Skeletal muscle tissue (tissue), 4 donors: Measurements from ENCODE around the gene GCAT. TPM values are rescaled to one million over a fixed set of nuclear protein-coding genes. Genes with fewer than 3 reads are reported as not detected.

ENCODE experiments used
- H3K27ac ChIP-seq: one replicate; pipeline ENCODE4 v1.7.0; 2013; ENCODE audit warnings: mild to moderate bottlenecking, low read depth, low read length, inconsistent platforms
- H3K27me3 ChIP-seq, 3 donors: one replicate each; pipeline ENCODE4 v1.7.0; 2013; ENCODE audit warnings: low read length in 3 of 3; ENCODE audit not compliant: control insufficient read depth in 3 of 3, insufficient read depth in 3 of 3
- H3K36me3 ChIP-seq, 3 donors: one replicate each; pipeline ENCODE4 v1.7.0; 2013; ENCODE audit warnings: low read length in 3 of 3; ENCODE audit not compliant: control insufficient read depth in 3 of 3, insufficient read depth in 3 of 3
- H3K4me1 ChIP-seq, 3 donors: one replicate each; pipeline ENCODE4 v1.7.0; 2013; ENCODE audit warnings: low read length in 3 of 3, mild to moderate bottlenecking in 3 of 3; ENCODE audit not compliant: control insufficient read depth in 3 of 3, insufficient read depth in 3 of 3
- H3K4me3 ChIP-seq, 3 donors: one replicate each; pipeline ENCODE4 v1.7.0; 2013; ENCODE audit warnings: low read length in 3 of 3
- H3K9ac ChIP-seq, 3 donors: one replicate each; pipeline ENCODE4 v1.7.0; 2013; ENCODE audit warnings: low read length in 3 of 3, mild to moderate bottlenecking in 3 of 3, moderate library complexity in 2 of 3, low read depth in 1 of 3
- H3K9me3 ChIP-seq, 3 donors: one replicate each; pipeline ENCODE4 v1.7.0; 2013; ENCODE audit warnings: low read length in 3 of 3; ENCODE audit not compliant: control insufficient read depth in 3 of 3
- total RNA-seq: library from RNA; depleted of rRNA; stranded (reverse); fragments of >200 nt; gene quantifications from one replicate; pipeline ENCODE4 v1.2.3, GENCODE V29; 2014
- donor health status: Osteomylitis.

The GCAT gene
- total RNA-seq, 1 donor from 2014 or later: 9.9 TPM

DNA sequence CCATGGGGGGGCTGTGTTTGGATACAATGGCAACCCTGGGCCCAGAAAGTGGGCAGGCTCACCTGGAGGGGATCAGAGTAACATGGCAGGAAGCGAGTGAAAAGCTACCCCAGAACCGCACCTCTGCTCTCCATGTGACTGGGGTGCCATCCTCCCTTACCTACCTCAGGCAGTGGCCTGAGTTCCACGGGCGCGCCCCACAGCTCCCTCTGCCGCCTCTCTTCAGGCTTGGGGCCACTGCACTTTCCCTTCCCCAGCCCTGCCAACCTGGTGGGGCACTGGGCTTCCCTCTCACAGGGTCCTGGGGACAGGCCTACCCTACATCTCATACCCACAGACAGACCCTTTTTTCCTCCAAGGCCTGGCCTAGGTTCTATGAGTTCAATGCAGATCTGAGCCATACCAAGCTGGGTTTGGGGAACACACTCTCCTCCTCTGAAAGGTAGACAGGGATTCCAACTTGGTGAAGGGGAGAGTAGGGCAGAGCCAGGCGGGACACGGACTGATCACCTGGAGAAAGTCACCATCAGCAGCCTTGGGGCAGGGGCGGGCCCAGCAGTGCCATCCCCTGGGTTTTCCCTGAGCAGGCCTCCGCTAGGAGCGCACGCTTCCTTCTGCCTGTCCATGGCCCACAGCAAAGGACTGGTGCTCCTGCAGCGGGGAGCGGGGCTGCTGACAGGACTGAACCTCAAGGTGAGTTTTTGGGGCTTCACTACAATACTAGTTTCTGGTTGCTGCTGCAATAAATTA lies 22.5 kb downstream of the GCAT start:
- peaks cover 8 to 14% (median 8%) of the 10 kb centered on the region in 3 donors for H3K4me1 ChIP-seq
- H3K9me3 ChIP-seq: no peaks in the 10 kb centered on the region
- no peak overlapping the region for H3K9ac ChIP-seq
- H3K36me3 ChIP-seq: peaks cover 48 to 52% (median 50%) of the 10 kb centered on the region in 3 donors
- H3K27ac ChIP-seq: no peak overlapping the region
- no peak overlapping the region for H3K4me3 ChIP-seq
- H3K27me3 ChIP-seq: no peaks in the 10 kb centered on the region

DNA sequence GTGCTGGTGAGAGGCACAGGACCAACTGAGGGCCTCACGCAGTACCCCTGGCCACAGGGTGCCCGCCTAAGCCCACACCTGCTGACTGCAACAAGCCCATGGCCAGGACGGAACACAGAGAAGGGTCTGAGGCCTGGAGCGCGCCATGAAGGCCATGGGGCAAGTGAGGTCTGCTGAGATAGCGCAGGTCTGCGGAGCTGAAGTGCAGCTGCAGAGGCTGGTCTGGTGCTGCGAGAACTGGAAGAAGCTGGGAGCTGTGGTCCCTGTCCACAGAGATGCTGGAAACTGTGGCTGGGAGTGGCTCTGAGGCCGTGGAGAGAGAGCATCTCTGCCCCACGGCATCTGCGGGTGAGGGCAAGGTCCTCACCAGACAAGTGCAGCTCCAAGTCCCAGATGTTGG lies 23.7 kb downstream of the GCAT start:
- Histone ChIP-seq H3K27ac (no peak overlapping the region), H3K9ac (no peak overlapping the region), H3K4me1 (peaks cover 8 to 9% (median 8%) of the 10 kb centered on the region in 3 donors), H3K9me3 (no peaks in the 10 kb centered on the region), H3K4me3 (no peak overlapping the region), H3K27me3 (no peaks in the 10 kb centered on the region), H3K36me3 (peaks cover 48 to 53% (median 52%) of the 10 kb centered on the region in 3 donors)

DNA sequence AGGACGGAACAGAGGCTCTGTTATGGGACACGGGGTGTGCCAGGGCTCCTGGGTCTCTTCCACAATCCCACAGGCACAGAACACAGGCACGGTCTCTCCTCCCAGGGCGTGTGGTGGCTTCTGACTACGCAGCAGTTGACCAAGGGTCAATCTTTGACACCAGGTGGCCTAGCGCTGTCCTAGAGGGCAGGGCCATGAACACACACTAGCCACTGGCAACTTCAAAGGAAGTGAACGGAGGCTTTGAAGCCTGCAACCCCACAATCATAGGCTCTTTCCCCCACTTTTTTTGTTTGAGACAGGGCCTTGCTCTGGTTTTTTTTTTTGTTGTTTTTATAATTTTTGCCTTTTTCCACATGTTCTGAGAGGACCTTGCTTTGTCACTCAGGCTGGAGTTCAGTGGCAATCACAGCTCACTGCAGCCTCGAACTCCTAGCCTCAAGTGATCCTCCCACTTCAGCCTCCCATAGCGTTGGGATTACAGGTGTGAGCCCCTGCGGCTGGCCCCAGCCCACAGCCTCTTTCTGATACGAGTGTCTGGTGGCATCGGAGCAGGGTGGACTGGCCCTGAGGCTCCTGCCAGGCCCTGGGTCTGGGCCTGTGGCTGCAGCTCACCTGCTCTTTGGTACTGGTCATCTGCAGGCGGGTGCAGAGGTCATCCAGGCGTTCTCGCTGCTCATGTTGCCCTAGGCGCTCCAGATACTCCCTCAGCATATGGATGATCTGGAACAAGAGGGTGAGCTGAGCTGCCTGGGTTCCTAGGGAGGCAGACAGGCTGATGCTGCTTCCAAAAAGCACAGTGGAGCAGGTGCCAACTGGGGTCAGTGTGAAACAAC lies 24.5 kb downstream of the GCAT start:
- H3K4me3 ChIP-seq: no peak overlapping the region
- H3K9ac ChIP-seq: no peak overlapping the region
- no peaks in the 10 kb centered on the region for H3K9me3 ChIP-seq
- H3K36me3 ChIP-seq: peaks cover 50 to 58% (median 57%) of the 10 kb centered on the region in 3 donors
- no peak overlapping the region for H3K27ac ChIP-seq
- H3K27me3 ChIP-seq: no peaks in the 10 kb centered on the region
- peaks cover 2% of the 10 kb centered on the region in 3 donors for H3K4me1 ChIP-seq

DNA sequence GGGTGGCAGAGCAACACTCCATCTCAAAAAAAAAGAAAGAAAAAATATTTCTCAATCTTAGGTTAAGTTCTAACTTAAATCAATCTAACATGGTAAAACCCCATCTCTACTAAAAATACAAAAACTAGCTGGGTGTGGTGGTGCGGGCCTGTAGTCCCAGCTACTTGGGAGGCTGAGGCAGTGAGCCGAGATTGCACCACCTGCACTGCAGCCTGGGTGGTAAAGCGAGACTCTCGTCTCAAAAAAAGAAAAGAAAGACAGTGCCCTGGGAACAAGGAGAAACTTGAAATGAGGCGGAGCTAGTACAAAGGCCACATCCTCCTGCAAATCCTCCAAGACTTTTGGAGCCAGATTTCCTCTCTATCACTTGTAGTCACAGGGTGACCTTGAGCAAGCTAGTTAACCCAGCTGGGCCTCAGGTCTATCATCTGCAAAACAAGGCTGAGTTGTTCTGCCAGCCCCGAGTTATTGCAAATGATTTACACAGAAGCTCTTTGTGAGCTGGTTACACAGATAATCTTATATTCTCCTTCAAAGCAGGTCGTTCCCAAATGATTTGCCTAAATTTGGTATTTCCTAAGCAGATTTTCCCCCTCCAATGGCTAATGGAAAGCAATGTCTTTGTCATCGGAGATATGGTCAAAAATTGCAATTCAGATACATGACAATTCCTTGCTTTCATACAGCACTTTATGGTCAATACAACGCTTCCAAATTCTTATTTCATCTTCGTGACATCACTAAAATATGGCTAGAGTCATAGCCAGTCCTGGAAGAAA lies 34.5 kb downstream of the GCAT start:
- no peaks in the 10 kb centered on the region for H3K27me3 ChIP-seq
- no peak overlapping the region for H3K27ac ChIP-seq
- H3K9me3 ChIP-seq: no peaks in the 10 kb centered on the region
- peaks cover 8 to 16% (median 10%) of the 10 kb centered on the region in 3 donors for H3K4me1 ChIP-seq
- H3K4me3 ChIP-seq: no peak overlapping the region
- no peak overlapping the region for H3K9ac ChIP-seq
- peaks cover 17 to 21% (median 18%) of the 10 kb centered on the region in 3 donors for H3K36me3 ChIP-seq

DNA sequence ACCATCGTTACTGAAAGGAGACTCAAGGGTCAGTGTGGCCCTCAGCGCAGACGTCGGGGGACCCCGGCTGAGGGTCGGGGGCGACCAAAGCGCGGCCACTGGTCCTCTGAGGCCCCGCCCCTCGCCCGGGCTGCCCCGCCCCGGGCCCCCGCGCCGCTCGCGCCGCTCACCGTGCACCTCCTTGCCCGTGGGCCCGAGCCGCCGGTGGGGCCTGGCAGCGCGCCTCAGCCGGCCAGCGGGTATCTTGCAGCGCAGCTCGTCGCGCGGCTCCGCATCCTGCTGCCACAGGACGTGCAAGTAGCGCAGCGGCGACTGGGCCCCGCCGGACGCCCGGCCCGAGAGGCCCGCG lies 36.0 kb downstream of the GCAT start:
- H3K9ac ChIP-seq: peak overlapping the region; percentile 70 to 85 (median 73)
- H3K4me1 ChIP-seq: peaks cover 15 to 19% (median 15%) of the 10 kb centered on the region in 3 donors
- no peaks in the 10 kb centered on the region for H3K27me3 ChIP-seq
- no peaks in the 10 kb centered on the region for H3K9me3 ChIP-seq
- H3K36me3 ChIP-seq: peaks cover 6 to 10% (median 9%) of the 10 kb centered on the region in 3 donors
- H3K27ac ChIP-seq: peak overlapping the region; percentile 86
- H3K4me3 ChIP-seq: peak overlapping the region; percentile 78 to 85 (median 82)

DNA sequence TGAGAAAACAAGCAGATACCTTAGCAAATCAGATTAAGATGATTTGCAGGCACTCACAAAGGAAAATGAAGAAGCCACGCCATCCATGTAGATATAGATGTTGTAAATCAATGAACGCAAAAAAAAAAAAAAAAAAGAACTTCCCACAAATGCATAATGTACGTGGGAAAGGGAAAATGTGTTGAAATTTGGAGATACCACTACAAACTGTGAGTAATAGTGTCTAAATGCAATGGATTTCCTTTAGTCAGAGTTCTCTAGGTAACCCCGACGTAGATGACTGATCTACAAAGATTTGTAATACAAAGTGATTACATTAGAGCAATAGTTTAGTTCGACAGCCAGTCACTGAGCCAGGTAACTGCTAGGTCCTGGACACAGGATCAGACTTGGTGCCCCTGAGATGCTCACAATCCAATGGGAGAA lies 37.2 kb downstream of the GCAT start:
- Histone ChIP-seq H3K27ac (peak overlapping the region; percentile 86), H3K9me3 (no peaks in the 10 kb centered on the region), H3K4me1 (peaks cover 18 to 26% (median 19%) of the 10 kb centered on the region in 3 donors), H3K9ac (peak overlapping the region in 2 of 3 donors; percentile 14 to 33), H3K36me3 (peaks cover 2 to 4% (median 2%) of the 10 kb centered on the region in 3 donors), H3K27me3 (no peaks in the 10 kb centered on the region), H3K4me3 (peak overlapping the region; percentile 78 to 85 (median 82))

DNA sequence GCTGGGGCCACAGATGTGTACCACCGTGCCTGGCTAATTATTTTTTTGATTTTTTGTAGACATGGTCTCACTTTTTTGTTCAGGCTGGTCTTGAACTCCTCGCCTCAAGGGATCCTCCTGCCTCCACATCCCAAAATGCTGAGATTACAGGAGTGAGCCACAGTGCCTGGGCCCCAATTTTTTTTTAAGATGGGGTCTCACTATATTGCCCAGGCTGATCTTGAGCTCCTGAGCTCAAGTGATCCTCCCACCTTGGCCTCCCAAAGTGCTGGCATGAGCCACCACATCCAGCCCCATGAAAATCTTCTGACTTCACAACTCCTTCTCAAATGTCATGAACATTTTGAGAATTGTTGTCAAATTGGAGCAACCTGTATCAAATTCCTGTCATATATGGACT lies 38.7 kb downstream of the GCAT start:
- no peaks in the 10 kb centered on the region for H3K9me3 ChIP-seq
- no peak overlapping the region for H3K9ac ChIP-seq
- H3K4me1 ChIP-seq: peaks cover 20 to 31% (median 26%) of the 10 kb centered on the region in 3 donors
- H3K27me3 ChIP-seq: no peaks in the 10 kb centered on the region
- no peak overlapping the region for H3K4me3 ChIP-seq
- H3K36me3 ChIP-seq: peaks cover 2 to 6% (median 4%) of the 10 kb centered on the region in 3 donors
- H3K27ac ChIP-seq: no peak overlapping the region

DNA sequence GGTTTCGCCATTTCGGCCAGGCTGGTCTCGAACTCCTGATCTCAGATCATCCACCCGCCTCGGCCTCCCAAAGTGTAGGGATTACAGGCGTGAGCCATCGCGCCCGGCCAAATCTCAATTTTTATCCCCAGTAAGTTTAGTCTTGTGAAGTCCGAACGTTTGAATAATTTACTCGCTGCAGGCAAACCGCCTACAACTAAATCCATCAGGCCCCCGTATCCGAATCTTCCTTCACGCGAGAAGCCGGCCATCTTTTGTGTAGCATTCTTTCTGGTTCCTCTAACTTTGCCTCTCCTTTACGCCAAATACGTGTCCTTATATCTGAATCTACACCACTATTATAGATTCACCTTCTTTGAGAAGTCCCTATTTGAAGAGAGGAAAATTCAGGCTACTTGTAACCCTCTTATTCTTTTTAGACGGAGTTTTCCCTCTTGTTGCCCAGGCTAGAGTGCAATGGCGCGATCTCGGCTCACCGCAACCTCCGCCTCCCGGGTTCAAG lies 40.9 kb downstream of the GCAT start:
- Histone ChIP-seq H3K27ac (peak overlapping the region; percentile 91), H3K36me3 (peaks cover 10 to 22% (median 19%) of the 10 kb centered on the region in 3 donors), H3K4me3 (peak overlapping the region; percentile 96 to 100 (median 99)), H3K9me3 (no peaks in the 10 kb centered on the region), H3K9ac (peak overlapping the region; percentile 89 to 98 (median 97)), H3K4me1 (peaks cover 14 to 20% (median 16%) of the 10 kb centered on the region in 3 donors), H3K27me3 (no peaks in the 10 kb centered on the region)

DNA sequence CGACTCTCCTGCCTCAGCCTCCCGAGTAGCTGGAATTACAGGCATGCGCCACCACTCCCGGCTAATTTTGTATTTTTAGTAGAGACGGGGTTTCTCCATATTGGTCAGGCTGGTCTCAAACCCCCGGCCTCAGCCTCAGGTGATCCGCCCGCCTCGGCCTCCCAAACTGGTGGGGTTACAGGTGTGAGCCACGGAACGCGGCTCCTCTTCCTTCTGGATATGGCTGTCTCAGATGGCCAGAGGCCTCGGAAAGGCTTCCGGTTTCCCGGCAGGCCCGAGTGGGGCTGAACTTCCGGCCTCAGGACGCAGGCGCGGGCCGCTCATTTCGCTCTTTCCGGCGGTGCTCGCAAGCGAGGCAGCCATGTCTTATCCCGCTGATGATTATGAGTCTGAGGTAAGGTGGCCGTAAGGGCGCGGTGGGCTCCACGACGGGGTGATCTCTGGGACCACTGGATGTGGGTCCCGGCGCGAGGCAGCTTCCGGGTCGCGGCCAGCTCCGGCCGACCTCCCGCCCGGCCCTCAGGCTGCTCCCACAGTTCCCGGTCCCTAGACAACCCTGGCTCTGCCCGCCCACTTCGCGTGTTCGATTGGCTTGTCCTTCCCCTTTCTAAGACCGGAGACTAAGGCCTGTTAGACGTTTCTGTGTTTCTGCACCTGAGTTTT lies 41.5 kb downstream of the GCAT start, which contains the start of gene EIF3L:
Gene EIF3L, plus strand, starts transcription at position 331 of the 663 bp plus-strand sequence. Its CDS starts 31 bp downstream, at position 362.
- Histone ChIP-seq H3K9ac (peak within 1 kb of the TSS; percentile 89 to 98 (median 97)), H3K9me3 (no peaks in the 10 kb centered on the region), H3K36me3 (peaks cover 10 to 24% (median 23%) of the 10 kb centered on the region in 3 donors), H3K27ac (peak within 1 kb of the TSS; percentile 91), H3K27me3 (no peaks in the 10 kb centered on the region), H3K4me1 (peaks cover 14 to 20% (median 16%) of the 10 kb centered on the region in 3 donors), H3K4me3 (peak within 1 kb of the TSS; percentile 96 to 100 (median 99))
